HG03432 (cell line): ENCODE measurements around the gene EVC2.
"Not testable (repeated sequence)": the region's sequence is repeated elsewhere in the genome, so short reads cannot be mapped to it uniquely, and the experiment has no call there.

ENCODE experiments used
- ATAC-seq: cut with Tn5 transposase; IDR thresholded peaks from one replicate; pipeline ENCODE4 v1.9.1; 2021; ENCODE audit warnings: mild to moderate bottlenecking, moderate library complexity; ENCODE audit not compliant: unreplicated experiment

EVC2 gene

DNA sequence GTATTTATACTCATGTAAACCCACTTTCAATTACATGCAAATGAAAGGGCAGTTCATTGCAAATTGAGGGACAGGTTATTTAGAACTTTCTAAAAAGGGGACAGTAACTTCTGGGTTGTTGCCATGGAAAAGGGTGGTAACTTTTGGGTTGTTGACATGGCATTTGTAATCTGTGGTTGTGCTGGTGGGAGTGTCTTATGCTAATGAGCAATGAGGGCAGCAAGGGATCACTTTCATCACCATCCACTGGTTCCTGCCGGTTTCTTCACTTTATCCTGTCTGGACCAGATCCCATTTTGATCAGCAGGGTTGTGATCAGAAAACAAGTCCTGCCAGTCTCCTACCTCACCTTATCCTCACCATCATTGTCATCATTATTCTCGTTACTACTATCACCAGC, 34.6 kb upstream of the EVC2 start:
- ATAC-seq = no peak

DNA sequence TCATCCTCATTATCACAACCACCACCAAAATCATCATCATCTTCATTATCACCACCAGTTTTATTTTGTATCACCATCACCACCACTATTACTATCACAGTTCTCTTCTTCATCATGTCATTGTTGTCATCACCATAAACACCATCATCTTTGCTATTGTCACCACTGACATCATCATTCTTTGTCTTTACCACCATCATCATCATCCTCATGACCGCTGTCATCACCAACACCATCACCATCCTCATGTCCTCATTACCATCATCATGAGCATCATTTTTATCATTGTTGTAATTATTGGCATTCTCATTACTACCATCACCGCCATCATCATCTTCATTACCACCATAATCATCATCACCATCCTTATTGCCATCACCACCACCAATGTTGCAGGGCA, 34.0 kb upstream of the EVC2 start:
- no peak for ATAC-seq

DNA sequence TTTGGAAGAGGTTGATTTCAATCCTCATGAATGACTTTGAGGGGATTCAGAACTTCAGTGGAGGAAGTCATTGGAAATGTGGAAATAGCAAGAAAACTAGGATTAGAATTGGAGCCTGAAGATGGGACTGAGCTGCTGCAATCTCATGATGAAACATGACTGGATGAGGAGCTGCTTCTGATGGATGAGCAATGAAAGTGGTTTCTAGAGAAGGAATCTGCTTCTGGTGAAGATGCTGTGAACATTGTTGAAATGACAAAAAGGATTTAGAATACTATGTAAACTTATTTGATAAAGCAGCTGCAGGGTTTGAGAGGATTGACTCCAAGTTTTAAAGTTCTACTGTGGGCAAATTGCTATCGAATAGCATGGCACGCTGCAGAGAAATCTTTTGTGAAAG, 29.7 kb upstream of the EVC2 start:
- ATAC-seq = no peak

DNA sequence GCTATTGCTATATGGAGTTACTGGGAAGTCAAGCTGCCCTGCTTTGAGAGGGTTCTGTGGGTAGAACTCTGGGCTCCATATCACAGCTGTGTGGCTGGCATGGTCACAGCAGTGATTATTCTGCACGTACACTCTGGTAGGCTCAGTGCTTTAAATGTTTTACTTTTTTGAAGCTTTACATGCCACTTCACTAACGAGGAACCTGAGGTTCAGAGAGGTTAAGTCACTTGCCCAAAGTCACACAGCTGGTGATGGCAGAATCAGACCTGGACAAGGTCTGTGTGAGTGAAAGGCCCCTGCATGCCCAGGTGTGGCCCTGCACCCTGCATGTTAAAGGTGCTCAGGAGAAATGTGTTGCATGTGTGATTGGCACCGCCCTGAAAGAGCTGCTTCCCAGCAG, 27.1 kb upstream of the EVC2 start:
- ATAC-seq = no peak

DNA sequence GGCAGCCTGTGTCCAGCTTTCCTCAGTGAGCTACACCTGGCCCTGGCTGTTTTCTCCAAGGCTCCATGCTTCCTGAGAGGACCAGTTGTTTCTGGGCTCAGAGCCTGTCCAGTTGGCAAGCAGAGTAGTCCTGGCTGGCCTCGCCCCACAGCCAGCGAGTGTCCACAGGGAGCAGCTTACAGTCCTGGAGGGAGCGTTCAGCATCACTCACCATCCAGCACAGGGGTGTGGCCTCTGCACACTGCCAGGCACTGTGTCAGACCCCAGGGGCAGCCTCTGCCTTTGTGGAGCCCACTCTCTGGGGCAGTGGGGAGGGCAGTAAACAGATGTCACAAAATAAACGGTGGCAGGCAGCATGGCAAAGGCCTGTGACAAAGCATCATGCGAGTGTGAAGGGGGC, 26.5 kb upstream of the EVC2 start:
- ATAC-seq = no peak

DNA sequence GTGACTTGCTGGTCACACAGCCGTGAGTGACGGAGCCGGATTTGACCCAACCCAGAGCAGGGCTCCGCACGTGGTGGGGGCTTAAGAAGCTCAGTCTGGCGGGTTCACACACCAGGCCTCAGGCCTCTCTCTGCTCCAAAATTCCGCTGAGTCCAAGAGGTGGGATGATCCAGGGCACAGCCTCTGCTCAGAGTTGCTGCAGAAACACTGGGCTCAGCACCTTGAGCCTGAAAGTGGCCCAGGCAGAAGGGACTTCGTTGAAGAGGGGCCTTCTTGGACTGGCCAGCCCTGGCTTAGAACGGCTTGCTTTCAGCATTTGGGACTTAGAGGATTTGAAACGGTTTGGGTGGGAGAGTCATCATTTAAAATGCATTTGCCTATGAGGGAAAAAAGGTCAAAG, 23.8 kb upstream of the EVC2 start:
- ATAC-seq = no peak

DNA sequence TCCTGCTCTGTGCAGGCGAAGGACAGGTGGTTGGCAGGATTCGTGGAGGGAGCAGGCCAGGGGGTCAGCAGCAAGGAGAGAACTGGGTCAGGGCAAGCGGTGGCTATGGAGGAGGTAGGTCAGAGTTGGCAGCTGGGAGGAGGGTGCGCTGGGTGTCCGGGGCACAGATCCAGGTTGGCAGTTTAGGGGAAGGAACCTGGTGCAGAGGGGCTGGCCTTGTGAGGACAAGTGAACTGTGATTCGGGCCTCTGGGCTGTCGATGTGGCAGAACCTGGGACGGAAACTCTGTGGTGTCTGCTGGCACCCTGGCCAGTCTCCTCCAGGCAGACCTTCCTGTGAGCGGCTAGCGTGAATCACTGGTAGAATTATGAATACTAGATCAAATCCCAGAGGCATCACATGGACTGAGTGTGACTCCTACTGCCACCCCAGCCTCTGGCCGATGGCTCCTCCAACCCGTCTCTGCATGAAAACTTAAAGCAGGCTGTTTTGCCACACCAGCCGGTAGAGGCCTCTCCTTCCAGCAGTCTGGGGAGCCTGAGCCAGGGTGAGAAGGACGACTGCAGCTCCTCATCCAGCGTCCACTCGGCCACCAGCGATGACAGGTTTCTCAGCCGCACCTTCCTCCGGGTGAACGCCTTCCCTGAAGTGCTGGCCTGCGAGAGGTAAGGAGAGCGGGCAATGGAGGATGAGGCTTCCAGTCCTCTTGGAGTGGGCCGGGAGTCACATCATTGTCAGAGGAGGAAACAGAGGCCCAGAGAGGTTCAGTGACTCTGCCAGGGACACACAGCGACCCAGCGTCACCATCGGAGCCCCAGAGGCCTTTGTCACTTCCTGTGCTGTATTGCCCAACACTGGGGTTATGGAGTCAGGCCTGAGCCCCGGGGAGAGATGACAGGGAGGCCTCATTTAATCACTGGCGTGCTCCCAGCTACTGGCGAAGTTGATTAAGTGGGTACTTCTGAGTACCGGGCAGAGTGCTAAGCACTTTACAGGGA, 22.9 kb upstream of the EVC2 start:
- no peak for ATAC-seq

DNA sequence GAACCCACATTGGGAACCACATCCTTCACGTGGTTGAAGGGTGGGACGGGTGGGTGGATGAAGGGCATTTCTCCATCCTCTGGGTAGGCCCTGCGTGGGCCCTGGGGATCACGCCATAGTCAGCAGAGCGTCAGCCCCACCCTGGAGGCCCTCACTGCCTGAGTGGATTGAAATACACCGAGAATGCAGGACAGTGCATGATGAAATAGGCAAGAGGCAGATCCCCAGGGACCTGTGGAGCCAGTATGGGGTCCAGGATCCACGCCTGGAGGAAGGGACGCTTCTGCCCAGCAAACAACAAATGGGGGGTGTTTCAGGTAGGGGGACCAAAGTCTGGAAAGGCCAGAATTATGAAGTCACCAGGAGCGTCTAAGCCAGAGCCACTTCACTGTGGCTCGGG, 22.1 kb upstream of the EVC2 start:
- no peak for ATAC-seq

DNA sequence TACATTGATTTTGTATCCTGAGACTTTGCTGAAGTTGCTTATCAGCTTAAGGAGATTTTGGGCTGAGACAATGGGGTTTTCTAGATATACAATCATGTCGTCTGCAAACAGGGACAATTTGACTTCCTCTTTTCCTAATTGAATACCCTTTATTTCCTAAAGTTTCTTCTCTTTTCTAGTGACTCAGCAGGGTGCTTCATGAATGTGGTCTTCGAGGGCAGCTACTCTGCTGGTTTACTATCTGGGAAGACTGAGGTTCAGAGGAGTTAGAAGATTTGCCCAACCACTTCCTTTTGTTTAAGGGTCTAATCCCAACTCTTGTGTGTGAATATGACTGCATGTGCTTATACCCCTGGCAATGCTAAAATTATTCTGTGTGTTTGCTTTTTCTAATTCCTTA, 20.1 kb upstream of the EVC2 start:
- ATAC-seq = not testable (repeated sequence)

DNA sequence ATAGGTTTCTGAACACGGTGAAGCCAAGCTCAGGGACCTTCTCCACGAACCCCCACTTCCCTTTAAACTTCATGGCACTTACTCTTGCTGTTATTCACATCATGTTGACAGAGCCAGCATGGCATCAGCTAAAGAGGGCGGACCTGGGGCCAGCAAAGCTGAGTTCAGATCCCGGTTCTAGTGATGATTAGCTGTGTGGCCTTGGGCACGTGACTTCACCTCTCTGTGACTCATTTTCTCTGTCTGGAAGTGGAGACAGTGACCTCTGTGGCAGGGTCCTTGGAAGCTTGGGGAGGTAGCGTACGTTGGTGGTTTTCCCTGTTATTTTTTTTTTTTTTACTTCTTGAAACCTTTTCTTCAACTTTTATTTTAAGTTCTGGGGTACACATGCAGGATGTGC, 16.0 kb upstream of the EVC2 start:
- no peak for ATAC-seq

DNA sequence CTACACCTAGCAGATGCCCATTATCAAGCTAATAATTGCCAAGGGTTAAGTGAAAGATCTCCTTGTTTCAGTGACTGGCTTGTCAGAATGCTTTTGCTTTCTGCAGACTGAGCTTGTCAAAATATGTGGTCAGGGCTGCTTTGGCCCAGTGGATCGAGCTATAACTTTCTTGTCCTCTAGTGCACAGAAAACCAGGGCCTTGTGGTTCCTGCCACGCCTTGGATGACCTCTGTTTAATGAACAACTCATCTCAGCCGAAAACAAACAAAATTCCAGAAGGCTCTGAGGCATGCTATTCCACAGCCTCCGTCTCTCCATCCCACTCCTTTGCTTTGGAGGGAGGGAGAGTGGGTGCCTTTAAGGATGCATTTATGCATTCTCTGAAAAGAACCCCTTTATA, 14.0 kb upstream of the EVC2 start:
- ATAC-seq = no peak

DNA sequence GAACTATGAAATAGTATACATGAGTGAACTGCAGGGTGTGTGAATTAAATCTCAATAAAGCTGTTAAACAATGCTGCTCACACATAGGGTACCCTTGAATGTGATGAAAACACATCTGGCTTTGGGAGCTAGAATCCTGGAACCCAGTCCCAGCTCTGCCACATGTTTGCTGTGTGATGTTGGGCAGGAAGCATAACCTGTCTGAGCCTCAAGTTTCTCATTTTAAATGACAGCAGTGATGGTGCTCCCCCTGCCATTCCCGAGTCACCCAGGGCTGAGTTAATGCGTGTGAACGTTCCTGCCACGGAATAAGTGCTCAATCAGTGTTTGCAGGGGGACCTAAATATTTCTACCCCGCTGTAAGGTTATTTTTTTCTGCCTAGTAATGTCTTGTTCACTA, 13.6 kb upstream of the EVC2 start:
- no peak for ATAC-seq

DNA sequence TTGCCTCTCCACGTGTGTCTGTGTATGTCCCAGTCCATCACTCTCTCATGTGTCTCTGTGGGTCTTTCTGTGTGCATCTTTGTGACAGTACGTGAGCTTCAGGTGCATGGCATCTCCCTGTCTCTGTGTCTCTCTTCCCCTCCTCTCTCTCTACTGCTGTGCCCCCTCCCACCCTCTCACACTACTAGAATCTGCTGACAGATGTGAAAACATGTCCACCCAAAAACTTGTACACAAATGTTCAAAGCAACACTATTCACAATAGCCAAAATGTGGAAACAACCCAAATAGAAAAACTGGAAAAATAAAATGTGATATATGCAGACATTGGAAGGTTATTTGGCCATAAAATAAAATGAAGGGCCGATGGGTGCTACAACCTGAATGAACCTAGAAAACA, 12.6 kb upstream of the EVC2 start:
- ATAC-seq = no peak

DNA sequence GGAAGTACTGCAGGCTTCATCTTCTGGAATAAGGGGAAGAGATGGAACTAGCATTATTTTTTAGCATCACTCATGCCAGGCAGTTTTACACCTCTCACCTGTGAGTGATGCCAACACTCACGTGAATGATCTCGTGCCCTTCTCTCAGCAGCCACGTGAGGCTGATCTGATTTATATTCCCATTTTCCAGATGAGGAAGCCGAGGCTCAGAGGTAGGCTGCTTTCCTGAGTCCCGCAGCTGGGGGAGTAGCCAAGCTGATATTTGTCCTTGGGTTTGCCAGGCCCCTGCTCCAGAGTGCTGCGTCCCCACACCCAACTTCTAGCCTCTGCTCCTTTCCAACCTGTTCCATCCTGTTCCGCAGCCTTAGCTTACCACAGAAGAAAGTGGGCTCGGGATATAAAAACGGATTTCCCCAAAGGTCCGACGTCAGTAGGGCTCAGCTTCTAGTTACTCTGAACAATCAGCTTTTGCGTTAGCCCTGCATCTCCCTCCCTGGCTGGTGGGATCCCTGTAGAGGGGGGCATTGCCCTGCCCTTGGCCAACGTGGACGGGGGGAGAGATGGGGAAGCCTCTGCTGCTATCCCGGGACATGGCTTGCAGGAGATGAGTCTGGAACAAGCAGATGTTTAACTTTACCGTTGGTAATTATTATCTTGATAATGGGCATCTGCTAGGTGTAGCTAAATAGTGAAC, 11.9 kb upstream of the EVC2 start:
- ATAC-seq = no peak

DNA sequence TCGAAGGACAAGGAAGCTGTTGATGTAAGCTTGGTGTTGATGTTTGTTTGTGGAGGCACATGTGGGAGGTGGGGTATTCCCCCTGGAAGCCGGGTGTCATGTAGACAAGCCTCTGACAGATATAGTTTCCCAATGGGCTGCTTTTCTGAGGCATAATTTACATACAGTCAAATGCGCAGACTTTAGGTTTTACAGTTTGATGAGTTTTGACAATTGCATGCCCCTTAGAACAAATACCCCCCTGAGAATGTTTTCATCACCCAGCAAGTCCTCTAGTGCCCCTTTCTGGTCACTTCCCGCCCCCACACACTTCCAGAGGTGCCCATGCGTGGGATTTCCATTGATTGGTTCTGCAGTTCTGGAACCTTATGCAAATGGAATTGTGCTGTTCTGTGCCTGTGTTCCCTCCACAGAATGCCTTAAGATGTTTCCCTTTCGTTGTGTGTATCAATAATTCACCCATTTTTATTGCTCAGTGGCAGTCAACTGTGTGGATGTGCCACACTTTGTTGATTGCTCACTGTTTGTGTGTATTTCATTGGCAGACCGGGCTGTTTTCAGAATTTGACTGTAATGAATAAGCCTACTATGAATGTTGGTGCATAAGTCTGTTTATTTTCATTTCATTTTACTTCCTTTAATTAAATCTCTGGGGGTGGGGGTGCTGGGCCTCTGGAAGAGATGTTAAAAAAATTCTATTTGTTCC, 11.1 kb upstream of the EVC2 start:
- ATAC-seq = no peak

DNA sequence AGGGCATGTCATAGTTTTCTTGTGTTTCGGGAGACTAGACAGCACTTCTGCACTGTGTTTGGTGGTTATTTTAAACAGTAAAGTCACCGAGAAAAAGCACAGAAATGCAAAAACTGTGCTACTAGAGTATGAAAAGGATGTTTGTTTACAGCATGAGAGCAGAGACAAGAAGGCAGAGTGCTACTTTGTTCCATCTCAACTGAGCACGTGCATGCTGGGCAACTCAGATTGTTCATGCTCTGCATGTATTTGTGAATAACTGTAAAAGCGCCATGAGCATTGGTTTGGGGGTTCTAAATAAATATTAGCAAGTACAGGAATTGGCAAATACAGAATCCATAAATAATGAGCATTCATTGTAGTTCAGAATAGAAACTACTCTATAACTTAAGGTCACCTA, 10.1 kb upstream of the EVC2 start:
- ATAC-seq = no peak

DNA sequence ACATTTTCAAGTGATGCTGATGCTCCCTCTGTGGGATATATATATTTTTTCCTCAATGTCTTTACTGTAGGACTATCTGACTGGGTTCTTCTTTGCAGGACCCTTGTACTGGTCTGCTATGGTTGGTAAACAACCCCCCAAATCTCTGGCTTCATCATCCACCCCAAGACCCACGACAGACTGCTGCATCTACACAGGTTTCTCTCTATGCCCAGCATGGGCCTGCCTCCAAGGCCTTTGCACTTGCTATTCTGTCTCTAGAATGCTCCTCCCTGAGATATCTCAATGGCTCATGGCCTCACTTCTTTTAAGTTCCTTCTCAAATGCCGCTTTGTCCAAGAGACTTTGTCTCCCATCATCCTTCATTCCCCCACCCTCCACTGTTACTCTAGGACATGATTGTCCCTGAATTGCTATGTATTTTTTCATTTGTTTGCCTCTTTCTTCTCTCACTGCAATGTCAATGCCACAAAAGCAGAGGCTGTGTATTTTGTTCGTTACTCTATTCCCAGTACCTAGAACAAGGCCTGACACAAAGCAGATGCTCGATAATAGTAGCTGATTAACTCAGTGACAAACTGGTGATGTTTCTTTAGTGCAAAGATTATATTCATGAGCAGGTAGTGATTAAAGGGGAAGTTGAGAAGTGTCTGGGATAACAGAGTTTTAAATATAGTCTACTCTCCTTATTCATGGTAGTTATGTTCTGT, 9.2 kb upstream of the EVC2 start:
- no peak for ATAC-seq

DNA sequence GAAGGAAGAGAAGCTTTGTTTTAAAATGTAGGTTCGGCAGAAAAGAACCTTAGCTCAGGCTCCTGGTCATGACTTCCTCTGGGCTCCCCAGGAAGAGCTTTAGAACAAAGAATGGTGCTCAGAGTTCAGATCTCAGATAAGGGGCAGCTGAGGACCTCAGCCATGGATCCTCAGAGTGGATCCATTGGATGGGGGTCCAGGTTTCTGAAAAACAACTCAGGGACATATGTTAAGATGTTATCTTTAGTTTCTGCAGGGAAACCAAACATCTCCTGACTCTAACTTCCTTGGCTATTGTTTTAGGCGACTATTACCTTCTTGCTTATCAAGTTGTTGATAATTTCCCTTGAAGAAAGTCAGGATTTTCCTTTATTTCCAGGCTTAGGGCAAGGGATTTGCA, 8.0 kb upstream of the EVC2 start:
- ATAC-seq = no peak

DNA sequence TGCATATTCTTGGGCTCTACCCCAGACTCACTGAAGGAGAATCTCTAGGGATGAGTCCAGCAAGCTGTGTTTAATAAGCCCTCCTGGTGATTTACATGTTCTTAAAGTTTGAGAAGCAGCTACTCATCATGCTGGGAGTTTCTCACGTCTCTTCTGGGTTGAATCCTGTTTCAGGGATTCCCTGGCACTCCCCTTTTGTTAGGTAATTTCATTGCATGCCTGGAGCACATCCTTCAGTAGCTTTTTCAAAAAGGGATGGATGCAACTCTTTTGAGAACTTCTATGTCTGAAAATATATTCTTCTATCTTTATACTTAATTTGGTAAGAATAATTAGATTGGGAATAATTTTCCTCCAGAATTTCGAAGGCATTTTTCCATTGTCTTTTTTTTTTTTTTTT, 7.0 kb upstream of the EVC2 start:
- ATAC-seq = no peak

DNA sequence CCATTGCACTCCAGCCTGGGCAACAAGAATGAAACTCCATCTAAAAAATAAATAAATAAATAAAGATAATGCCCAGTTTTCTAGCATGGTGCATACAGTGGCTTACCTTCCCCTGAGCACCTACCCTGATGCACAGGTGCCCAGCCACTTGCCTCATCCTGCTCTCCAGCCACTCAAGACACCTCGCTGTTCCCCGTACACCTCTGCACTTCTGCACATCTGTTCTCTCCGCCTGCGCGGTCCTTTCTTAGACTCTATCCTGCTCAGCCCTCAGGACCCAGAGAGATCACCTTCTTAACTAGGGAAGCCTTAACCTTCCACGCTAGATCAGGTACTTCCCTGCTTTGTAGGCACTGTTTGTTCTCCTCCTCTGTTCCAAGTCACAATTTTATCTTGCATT, 5.5 kb upstream of the EVC2 start:
- ATAC-seq = no peak

DNA sequence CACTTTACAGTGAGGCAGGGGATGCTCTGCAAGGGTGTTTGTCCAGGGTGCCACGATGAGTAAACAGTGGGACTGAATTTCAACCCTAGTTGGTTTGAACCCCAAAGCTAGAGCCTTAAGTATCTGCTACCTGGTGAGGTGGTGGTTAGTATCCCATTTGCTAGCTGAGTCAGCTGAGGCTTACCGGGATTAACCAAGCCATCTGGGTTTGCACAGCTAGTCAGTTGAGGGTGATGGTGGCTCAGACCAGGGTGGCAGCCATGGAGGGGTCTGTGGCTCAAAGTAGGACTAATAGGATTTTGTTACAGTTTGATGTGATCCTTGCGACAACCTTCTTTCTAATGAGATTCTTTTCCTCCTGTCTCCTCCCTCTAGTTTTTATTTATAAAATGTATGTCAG, 4.6 kb upstream of the EVC2 start:
- ATAC-seq = no peak
